IMR-90 (cell line): Measurements from ENCODE around the gene GPATCH2L.

Experiments used
- CEBPB ChIP-seq: IDR thresholded peaks from 2 replicates; pipeline ENCODE4 v1.6.1; 2012; ENCODE audit warnings: low read depth, low read length, improper control_type of control experiment
- CHD1 ChIP-seq: IDR thresholded peaks from 2 replicates; pipeline ENCODE4 v1.6.1; 2012; ENCODE audit warnings: low read depth, low read length, improper control_type of control experiment
- MAFK ChIP-seq: IDR thresholded peaks from 2 replicates; pipeline ENCODE4 v1.6.1; 2012; ENCODE audit warnings: low read depth, low read length, improper control_type of control experiment
- MXI1 ChIP-seq: IDR thresholded peaks from 2 replicates; pipeline ENCODE4 v1.6.1; 2012; ENCODE audit warnings: low read depth, mild to moderate bottlenecking, low read length, moderate library complexity, borderline replicate concordance
- NFE2L2 ChIP-seq: fragments of 150-350 bp; IDR thresholded peaks from 2 replicates; pipeline ENCODE4 v1.6.1; 2016; ENCODE audit warnings: low read depth, mild to moderate bottlenecking, low read length
- POLR2A ChIP-seq: IDR thresholded peaks from 2 replicates; pipeline ENCODE4 v1.6.1; 2012; ENCODE audit warnings: mild to moderate bottlenecking, low read depth, low read length
- RAD21 ChIP-seq: IDR thresholded peaks from 2 replicates; pipeline ENCODE4 v1.6.1; 2012; ENCODE audit warnings: low read length, improper control_type of control experiment
- RCOR1 ChIP-seq: IDR thresholded peaks from 2 replicates; pipeline ENCODE4 v1.6.1; 2012; ENCODE audit warnings: mild to moderate bottlenecking, low read length, improper control_type of control experiment; ENCODE audit not compliant: insufficient replicate concordance
- RFX5 ChIP-seq: IDR thresholded peaks from 2 replicates; pipeline ENCODE4 v1.8.0; 2012; ENCODE audit warnings: low read depth, mild to moderate bottlenecking, low read length, moderate library complexity
- SMC3 ChIP-seq: fragments of 150-350 bp; IDR thresholded peaks from 2 replicates; pipeline ENCODE4 v1.6.1; 2016; ENCODE audit warnings: low read depth, mild to moderate bottlenecking, antibody characterized with exemption, low read length, moderate library complexity
- TF ChIP-seq, protein P1 (sequence below): conservative IDR thresholded peaks from 2 replicates; pipeline ENCODE4 v1.5.1; 2012; ENCODE audit warnings: mild to moderate bottlenecking, low read depth, low read length, improper control_type of control experiment
- TF ChIP-seq, protein P2 (sequence below): fragments of 150-350 bp; IDR thresholded peaks from 2 replicates; pipeline ENCODE4 v1.6.1; 2017; ENCODE audit warnings: mild to moderate bottlenecking, antibody characterized with exemption, low read length, low read depth

DNA sequence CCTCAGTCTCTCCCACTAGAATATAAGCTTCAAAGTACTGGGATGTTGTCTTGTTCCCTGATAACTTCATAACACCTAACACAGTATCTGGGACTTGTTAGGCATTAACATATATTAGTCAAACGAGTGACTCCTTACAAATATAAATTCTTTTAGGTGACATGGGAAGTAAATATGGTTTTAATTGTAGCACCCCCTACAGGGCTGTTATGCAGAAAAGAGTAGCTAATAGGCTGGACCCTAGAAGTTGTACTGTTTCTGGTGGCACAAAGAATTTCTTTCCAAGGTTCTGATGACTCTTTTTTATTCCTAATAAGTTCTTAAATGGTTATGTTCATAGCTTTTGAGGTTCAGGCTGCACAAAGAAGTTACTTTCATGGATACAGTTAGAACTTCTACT, 29.8 kb downstream of the GPATCH2L start:
- TF ChIP-seq, protein P1, sequence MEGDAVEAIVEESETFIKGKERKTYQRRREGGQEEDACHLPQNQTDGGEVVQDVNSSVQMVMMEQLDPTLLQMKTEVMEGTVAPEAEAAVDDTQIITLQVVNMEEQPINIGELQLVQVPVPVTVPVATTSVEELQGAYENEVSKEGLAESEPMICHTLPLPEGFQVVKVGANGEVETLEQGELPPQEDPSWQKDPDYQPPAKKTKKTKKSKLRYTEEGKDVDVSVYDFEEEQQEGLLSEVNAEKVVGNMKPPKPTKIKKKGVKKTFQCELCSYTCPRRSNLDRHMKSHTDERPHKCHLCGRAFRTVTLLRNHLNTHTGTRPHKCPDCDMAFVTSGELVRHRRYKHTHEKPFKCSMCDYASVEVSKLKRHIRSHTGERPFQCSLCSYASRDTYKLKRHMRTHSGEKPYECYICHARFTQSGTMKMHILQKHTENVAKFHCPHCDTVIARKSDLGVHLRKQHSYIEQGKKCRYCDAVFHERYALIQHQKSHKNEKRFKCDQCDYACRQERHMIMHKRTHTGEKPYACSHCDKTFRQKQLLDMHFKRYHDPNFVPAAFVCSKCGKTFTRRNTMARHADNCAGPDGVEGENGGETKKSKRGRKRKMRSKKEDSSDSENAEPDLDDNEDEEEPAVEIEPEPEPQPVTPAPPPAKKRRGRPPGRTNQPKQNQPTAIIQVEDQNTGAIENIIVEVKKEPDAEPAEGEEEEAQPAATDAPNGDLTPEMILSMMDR: peak; percentile 24; the same call in 1 of the 2 replicates
- TF ChIP-seq RFX5: no peak
- no peak for TF ChIP-seq RAD21
- TF ChIP-seq, protein P2, sequence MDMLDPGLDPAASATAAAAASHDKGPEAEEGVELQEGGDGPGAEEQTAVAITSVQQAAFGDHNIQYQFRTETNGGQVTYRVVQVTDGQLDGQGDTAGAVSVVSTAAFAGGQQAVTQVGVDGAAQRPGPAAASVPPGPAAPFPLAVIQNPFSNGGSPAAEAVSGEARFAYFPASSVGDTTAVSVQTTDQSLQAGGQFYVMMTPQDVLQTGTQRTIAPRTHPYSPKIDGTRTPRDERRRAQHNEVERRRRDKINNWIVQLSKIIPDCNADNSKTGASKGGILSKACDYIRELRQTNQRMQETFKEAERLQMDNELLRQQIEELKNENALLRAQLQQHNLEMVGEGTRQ: no peak
- no peak for TF ChIP-seq POLR2A
- TF ChIP-seq MXI1: no peak
- TF ChIP-seq MAFK: no peak
- TF ChIP-seq CEBPB: no peak
- no peak; the same call in 1 of the 2 replicates for TF ChIP-seq SMC3
- no peak for TF ChIP-seq RCOR1
- no peak for TF ChIP-seq NFE2L2
- TF ChIP-seq CHD1: no peak
